ENCODE data around the gene G0S2.

DNA sequence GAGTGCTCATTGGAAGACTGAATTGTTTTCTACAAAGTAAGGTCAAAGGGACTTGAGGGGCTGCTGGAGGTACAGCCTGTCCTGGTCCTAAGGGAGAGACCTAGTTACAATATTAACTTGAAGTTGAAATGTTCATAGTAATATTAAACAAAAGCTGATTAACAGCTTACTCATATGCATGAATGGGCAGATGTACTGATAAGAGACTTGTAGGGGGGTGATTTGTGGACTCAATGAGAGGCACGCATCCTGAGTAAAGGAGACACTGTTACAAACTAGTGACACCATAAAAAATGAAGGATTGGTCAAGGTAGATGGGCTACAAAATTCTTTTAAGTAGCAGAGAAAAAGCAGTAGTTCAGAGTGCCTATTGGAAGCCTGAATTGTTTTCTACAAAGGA, 32.1 kb downstream of the G0S2 start:
- TF ChIP-seq, protein P1, sequence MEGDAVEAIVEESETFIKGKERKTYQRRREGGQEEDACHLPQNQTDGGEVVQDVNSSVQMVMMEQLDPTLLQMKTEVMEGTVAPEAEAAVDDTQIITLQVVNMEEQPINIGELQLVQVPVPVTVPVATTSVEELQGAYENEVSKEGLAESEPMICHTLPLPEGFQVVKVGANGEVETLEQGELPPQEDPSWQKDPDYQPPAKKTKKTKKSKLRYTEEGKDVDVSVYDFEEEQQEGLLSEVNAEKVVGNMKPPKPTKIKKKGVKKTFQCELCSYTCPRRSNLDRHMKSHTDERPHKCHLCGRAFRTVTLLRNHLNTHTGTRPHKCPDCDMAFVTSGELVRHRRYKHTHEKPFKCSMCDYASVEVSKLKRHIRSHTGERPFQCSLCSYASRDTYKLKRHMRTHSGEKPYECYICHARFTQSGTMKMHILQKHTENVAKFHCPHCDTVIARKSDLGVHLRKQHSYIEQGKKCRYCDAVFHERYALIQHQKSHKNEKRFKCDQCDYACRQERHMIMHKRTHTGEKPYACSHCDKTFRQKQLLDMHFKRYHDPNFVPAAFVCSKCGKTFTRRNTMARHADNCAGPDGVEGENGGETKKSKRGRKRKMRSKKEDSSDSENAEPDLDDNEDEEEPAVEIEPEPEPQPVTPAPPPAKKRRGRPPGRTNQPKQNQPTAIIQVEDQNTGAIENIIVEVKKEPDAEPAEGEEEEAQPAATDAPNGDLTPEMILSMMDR (IDR thresholded peaks at IDR 0.05), result no peak
- TF ChIP-seq POLR2A (IDR thresholded peaks at IDR 0.05), result no peak
- TF ChIP-seq EP300 (IDR thresholded peaks at IDR 0.05; ENCODE audit: low read depth), result no peak
- TF ChIP-seq POLR2AphosphoS5 (IDR thresholded peaks at IDR 0.05), result no peak

Measured in transverse colon (tissue), 4 donors.